Nephron progenitor cell (in vitro differentiated cells): ENCODE results near the gene SH2D1B.

Source experiments
- DNase-seq: peaks from one replicate; pipeline ENCODE4 v3.0.0; 2021
- H3K27ac Mint-ChIP-seq: 2 replicates; pipeline ENCODE4 v1.8.0; 2021; ENCODE audit warnings: mild to moderate bottlenecking, moderate library complexity, mixed read lengths
- H3K27me3 Mint-ChIP-seq: 2 replicates; pipeline ENCODE4 v1.8.0; 2021; ENCODE audit warnings: mild to moderate bottlenecking, low read depth, mixed read lengths; ENCODE audit not compliant: poor library complexity
- H3K36me3 Mint-ChIP-seq: 2 replicates; pipeline ENCODE4 v1.8.0; 2021; ENCODE audit warnings: low read depth, mixed read lengths
- H3K4me1 Mint-ChIP-seq: 2 replicates; pipeline ENCODE4 v1.8.0; 2021; ENCODE audit warnings: mixed read lengths
- H3K4me3 Mint-ChIP-seq: 2 replicates; pipeline ENCODE4 v1.8.0; 2021; ENCODE audit warnings: mild to moderate bottlenecking, moderate library complexity, mixed read lengths
- H3K9me3 Mint-ChIP-seq: 2 replicates; pipeline ENCODE4 v1.8.0; 2021; ENCODE audit warnings: mild to moderate bottlenecking, moderate library complexity, mixed read lengths
- TF ChIP-seq, protein P1 (sequence below): fragments of 200-600 bp; sonication (generic); IDR thresholded peaks from 2 replicates; pipeline ENCODE4 v1.5.0; 2021; ENCODE audit warnings: antibody characterized with exemption

Gene SH2D1B

DNA sequence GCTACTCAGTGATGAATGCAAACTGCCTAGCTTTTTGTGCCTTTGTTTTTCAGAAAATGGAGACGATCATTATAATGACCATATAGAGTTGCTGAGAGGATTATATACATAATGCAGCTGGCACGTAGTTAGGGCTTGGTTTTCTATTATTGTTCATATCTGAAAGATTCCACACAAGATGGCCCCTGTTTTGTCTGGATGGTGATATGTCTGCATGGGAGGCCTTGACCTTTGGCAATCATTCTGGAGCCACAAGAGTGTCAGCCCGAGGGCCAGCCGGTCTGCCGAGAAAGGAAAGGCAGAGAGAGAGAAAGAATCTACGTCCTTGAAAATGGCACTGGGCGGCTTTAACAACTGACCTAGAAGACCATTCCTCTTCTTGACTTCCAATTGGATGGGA, 5.7 kb upstream of the SH2D1B start:
- DNase-seq, result no peak
- TF ChIP-seq, protein P1, sequence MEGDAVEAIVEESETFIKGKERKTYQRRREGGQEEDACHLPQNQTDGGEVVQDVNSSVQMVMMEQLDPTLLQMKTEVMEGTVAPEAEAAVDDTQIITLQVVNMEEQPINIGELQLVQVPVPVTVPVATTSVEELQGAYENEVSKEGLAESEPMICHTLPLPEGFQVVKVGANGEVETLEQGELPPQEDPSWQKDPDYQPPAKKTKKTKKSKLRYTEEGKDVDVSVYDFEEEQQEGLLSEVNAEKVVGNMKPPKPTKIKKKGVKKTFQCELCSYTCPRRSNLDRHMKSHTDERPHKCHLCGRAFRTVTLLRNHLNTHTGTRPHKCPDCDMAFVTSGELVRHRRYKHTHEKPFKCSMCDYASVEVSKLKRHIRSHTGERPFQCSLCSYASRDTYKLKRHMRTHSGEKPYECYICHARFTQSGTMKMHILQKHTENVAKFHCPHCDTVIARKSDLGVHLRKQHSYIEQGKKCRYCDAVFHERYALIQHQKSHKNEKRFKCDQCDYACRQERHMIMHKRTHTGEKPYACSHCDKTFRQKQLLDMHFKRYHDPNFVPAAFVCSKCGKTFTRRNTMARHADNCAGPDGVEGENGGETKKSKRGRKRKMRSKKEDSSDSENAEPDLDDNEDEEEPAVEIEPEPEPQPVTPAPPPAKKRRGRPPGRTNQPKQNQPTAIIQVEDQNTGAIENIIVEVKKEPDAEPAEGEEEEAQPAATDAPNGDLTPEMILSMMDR, result no peak
- Mint-ChIP-seq H3K9me3 (peaks cover 6% of the 10 kb centered on the region), H3K4me3 (no peak overlapping the region), H3K27ac (no peak overlapping the region), H3K27me3 (peaks cover 7% of the 10 kb centered on the region), H3K4me1 (no peaks in the 10 kb centered on the region), H3K36me3 (no peaks in the 10 kb centered on the region)

DNA sequence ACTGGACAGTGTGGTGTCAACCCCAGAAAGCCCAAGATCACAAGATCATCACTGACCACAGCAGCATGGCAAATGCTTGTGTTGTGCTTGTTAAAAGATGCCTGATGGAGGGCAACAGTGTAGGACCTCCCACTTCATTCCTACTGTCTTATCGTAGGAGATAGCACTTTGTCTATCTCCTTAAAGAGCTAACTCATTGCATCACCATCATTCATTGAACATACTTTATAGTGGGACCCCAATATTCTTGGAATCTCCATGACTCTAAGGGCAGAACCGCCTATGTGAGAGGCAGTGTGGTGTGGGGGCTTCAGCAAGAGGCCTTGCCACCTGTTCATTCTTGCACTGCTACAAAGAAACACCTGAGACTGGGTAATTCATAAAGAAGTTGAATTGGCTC, 5.0 kb upstream of the SH2D1B start:
- Mint-ChIP-seq H3K9me3 (peaks cover 6% of the 10 kb centered on the region), H3K4me3 (no peak overlapping the region), H3K27me3 (peaks cover 7% of the 10 kb centered on the region), H3K4me1 (no peaks in the 10 kb centered on the region), H3K27ac (no peak overlapping the region), H3K36me3 (no peaks in the 10 kb centered on the region)
- TF ChIP-seq, protein P1, result no peak
- DNase-seq, result no peak

DNA sequence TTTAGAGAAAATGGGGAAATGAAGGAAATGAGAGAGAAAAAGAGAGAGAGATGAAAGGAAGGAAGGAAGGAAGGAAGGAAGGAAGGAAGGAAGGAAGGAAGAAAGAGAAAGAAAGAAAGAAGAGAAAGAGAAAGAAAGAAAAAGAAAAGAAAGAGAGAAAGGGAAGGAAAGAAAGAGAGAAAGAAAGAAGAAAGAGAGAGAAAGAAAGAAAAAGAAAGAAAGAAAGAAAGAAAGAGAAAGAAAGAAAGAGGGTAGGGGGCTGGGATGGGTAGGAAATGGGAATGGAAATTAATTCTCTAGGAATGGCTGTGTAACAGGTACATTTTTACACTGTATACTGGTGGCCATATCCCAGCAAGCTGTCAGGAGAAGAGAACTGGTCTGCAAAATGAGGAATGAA, 4.3 kb upstream of the SH2D1B start:
- TF ChIP-seq, protein P1, result no peak

DNA sequence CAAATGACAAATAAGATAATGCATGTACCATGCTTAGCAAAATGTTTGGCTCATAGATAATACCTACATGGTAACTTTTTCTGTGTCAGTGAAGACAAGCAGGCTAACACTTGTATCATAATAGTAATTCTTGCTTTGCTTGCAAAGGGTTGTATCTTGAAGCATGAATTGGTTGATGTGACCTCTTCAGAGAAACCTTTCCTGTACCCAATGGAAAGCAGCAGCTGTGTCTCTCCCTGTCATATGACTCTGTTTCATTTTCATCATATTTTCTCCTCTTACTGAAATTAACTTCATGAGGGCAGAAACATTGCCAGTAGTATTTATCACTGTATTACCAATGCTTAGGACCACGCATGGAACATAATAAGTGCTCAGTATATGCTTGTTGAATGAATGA, 4.4 kb downstream of the SH2D1B start:
- Mint-ChIP-seq H3K9me3 (no peaks in the 10 kb centered on the region), H3K4me1 (no peaks in the 10 kb centered on the region), H3K4me3 (no peak overlapping the region), H3K27me3 (peaks cover 19% of the 10 kb centered on the region), H3K36me3 (no peaks in the 10 kb centered on the region), H3K27ac (no peak overlapping the region)
- TF ChIP-seq, protein P1, result no peak
- DNase-seq, result no peak

More for the DNA sequence above, 4.3 kb upstream of the SH2D1B start:
- H3K36me3 Mint-ChIP-seq, result no peaks in the 10 kb centered on the region
- no peak overlapping the region for H3K4me3 Mint-ChIP-seq
- H3K9me3 Mint-ChIP-seq, result peaks cover 6% of the 10 kb centered on the region
- H3K4me1 Mint-ChIP-seq, result no peaks in the 10 kb centered on the region
- peaks cover 13% of the 10 kb centered on the region for H3K27me3 Mint-ChIP-seq
- DNase-seq, result no peak
- H3K27ac Mint-ChIP-seq, result no peak overlapping the region

DNA sequence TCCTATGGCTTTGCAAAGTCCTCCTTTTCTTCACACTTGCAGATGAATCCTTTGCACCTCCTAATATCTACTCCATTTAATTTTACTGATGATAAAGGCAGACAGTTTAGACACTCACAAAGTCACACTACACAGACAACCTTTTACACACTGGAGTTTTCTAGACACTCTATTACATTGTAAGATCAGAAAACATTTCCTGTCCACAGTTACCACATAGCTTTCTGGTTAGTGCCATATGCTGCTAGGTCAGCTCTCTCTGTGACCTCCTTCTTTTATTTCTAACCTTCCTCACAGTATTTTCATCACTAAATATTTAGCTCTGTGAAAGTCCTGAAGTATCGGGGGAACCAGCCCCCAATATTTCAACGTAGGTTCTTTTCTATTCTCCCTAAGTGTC, 5.1 kb downstream of the SH2D1B start:
- Mint-ChIP-seq H3K9me3 (no peaks in the 10 kb centered on the region), H3K36me3 (no peaks in the 10 kb centered on the region), H3K27me3 (peaks cover 18% of the 10 kb centered on the region), H3K27ac (no peak overlapping the region), H3K4me3 (no peak overlapping the region), H3K4me1 (no peaks in the 10 kb centered on the region)
- TF ChIP-seq, protein P1, result no peak
- DNase-seq, result no peak

DNA sequence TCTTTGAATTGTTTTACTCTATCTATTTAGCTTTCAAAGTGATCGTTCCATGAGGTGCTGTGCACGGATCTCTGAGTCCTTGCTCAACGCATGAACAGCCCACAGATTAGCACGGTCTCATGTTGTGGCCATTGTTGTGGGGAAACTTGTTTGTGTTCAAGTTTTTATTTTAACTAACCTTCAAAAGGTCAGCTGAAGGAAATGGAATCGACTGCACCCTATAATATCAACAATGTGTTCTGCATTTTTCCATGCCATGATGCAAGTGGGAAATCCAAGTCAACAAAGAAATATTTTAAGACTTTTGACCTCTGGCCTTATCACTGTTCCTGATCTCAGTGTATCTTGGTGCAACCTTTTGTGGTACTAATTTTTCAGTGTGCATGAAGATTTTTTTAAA, 6.1 kb downstream of the SH2D1B start:
- no peak overlapping the region for H3K4me3 Mint-ChIP-seq
- TF ChIP-seq, protein P1, result no peak
- H3K27me3 Mint-ChIP-seq, result peaks cover 12% of the 10 kb centered on the region
- H3K9me3 Mint-ChIP-seq, result no peaks in the 10 kb centered on the region
- H3K27ac Mint-ChIP-seq, result no peak overlapping the region
- no peak for DNase-seq
- H3K36me3 Mint-ChIP-seq, result no peaks in the 10 kb centered on the region
- no peaks in the 10 kb centered on the region for H3K4me1 Mint-ChIP-seq
